HG02970 (cell line): ENCODE results near the gene XPNPEP2.

Source experiments
- ATAC-seq: cut with Tn5 transposase; IDR thresholded peaks from one replicate; pipeline ENCODE4 v1.9.1; 2021; ENCODE audit warnings: mild to moderate bottlenecking, moderate library complexity, moderate number of reproducible peaks; ENCODE audit not compliant: unreplicated experiment, low FRiP score

The XPNPEP2 gene

DNA sequence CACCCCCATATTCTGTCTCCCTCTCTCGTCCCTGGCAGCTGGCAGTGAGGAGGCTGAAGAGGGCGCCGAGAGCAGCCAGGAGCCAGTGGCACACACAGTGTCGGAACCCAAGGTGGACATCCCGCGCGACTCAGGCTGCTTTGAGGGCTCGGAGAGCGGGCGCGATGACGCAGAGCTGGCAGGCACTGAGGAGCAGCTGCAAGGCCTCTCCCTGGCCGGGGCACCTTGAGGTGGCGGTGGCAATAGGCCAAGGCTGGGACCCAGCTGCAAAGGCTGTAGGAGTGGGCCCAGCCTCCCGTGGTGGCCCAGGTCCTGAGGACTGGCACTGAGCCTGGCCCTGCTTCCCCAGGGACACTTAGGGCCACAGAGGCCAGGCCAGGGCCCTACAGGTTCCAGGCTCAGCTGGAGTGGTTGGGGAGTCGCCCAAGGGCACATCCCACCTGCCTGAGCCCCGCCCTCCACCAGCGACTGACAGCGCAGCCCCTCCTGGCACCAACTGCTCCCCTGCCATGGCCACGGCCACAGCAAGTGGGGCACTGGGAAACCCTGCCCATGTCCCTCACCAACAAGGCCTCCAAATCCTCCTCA, 54.9 kb downstream of the XPNPEP2 start:
- no peak for ATAC-seq

DNA sequence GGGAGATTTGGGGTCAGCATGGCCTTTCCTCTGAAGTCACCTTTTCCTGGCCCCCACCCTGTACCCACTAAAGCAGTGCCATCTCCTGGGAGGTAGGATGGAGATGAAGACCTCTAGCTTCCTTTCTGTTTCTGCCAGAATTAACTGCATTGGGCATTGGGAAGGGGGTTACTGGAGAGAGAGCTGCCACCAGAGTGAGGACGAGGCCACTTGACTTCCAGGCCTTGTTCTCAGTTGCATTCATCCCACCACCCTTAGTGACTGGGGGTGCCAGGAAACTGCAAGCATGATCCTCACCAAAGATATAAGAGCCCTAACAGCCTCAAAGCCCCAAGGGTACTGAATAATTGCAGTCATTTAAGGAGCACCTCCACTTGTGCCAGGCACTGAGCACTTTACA, 56.8 kb downstream of the XPNPEP2 start:
- no peak for ATAC-seq

DNA sequence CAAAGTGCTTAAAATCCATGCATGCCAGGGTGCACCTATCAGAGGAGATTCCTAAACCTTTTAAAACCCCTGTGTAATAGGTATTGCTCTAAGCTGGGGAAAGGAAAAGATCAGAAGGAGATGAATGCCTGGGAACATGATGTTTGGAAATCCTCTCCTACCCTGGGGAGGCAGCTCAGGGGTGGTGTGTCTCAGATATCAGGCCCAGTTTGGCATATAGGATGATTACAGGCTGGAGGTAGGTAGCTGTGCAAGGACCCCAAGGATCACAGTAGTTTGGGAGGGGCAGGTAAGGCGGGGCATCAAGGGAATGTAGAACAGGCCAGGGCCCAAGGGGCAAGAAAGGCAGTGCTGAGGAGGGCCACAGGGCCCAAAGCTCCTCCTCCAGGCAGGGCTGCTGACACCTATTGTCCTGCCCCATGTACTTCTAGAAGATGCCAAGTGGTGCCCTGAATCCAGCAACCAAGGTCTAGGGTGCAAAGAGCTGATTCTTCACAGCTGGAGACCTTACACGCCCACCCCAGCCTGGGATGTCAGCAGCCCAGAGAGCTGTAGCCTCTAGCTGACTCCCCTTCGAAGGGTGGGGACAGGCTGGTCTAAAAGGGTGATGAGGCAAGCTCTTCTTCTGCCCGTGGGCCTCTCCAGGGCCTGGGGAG, 58.6 kb downstream of the XPNPEP2 start:
- no peak for ATAC-seq

- ATAC-seq: no peak
These were observed 59.7 kb downstream of the XPNPEP2 start for GRCh38 chrX:129798456-129798855.

GRCh38 chrX:129798888-129799287, 60.1 kb downstream of the XPNPEP2 start:
- ATAC-seq: no peak

- ATAC-seq: no peak
These were observed 61.4 kb downstream of the XPNPEP2 start for GRCh38 chrX:129800186-129800585.

DNA sequence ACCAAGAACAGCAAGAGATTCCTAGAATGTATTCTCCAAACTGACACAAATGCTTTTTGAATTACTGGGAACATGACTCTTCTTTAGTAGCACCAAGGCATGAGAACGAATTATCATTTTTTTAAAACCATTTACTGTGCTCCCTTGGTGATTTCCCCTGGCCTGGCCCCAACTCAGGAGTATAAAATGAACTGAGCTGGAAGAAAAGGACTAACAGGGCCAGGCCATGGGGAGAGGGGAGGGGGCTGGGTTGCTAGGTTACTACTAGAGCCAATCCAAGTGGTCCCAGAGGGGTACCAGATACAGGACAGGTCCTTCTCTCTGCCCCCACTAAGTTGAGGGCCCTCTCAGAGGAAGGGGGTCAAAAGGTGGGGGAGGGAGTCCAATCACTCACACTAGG, 64.1 kb downstream of the XPNPEP2 start:
- no peak for ATAC-seq

DNA sequence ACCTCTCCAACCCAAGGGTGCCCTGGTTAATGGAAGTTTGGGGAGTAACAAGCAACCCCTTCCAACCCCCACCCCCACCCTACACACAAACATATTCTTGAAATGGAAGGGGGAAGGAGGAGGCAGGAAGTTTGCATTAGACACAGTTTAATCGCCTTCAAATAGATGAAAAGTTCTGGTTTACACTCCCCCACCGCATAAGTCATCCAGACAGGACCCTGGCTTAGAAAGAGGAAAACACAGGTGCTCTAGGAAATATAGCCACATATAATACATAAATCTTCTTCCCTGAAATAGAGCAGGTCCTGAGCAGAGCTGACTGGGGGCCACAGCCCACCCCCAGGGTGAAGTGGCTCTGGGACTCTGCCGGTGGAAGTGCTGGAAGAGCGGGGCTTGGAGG, 66.0 kb downstream of the XPNPEP2 start:
- ATAC-seq: no peak

- no peak for ATAC-seq
These were observed 69.5 kb downstream of the XPNPEP2 start for GRCh38 chrX:129808158-129808828.

DNA sequence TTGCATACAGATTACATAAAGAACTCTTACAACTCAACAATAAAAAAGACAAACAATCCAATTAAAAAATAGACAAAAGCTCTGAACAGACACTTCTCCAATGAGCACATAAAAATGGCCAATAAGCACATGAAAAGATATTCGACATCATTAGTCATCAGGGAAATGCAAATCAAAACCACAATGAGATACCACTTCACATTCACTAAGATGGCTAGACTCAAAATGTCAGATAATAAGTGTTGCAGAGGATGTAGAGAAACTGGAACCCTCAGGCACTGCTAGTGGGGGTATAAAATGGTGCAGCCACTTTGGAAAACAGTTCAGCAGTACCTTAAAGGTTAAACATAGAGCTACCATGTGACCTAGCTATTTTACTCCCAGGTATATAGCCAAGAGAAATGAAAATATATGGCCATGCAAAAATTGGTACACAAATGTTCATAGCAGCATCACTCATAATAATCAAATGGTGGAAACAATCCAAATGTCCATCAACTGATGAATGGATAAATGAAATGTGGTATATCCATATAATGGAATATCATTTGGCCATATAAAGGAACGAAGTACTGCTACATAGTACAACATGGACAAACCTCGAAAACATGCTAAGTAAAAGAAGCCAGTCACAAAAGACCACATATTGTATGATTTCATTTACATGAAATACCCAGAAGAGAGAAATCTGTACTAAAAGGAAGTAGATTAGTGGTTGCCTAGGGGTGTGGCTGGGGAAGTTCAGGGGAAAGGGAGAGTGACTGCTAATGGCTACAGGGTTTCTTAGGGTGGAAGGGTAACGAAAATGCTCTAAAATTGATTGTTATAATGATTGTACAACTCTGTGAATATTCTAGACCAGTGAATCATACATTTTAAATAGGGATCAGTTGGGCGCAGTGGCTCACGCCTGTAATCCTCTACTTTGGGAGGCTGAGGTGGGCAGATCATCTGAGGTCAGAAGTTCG, 70.3 kb downstream of the XPNPEP2 start:
- no peak for ATAC-seq

DNA sequence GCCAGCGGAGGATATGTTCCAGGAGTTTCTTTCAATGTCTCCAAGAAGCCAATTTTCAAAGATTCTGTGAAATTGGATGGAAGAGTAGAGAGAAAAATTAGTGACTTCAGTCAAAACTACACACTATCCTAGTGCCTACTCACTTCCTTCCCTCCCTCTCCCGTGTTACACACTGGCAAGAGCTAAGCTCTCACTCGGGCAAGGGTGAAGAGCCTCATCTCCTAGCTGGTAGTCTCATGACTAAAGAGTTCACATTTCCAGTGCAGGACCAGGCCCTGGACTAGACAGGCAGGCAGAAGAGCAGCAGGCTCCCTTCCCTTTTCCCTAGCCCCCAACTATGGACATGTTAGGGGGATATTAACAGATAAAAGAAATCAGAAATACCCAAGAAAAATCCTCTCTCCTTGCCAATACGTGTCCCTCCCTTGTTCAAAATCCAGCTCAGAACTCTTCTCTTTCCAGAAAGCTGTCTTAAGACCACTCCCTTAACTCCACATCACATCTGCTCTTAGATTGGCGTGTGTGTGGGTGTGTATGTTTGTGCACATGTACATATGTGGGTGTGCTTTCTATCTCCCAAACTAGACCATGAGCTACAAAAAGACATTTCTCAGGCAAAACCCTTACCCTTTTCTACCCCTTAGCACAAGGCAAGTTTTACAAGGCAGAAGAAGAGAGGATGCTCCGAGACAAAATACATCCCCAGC, 75.0 kb downstream of the XPNPEP2 start:
- ATAC-seq: no peak

DNA sequence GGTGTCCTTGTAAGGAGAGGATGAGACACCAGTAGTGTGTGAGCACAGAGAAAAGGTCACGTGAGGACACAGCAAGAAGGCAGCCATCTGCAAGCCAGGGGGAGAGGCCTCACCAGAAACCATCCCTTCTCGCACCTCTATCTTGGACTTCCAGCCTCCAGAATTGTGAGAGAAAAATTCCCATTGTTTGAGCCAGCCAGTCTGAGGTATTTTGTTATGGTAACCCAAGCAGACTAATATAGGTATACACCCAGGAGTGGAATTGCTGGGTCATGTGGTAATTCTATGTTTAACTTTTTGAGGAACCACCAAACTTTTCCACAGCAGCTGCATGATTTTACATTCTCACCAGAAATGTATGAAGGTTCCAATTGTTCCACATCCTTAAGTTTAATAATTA, 79.3 kb downstream of the XPNPEP2 start:
- ATAC-seq: no peak
